Stimulated activated CD8-positive, alpha-beta memory T cell treated with anti-CD3 and anti-CD28 coated beads, Interleukin-4, amount 100 ng/mL, for 24 hours (primary cell): ENCODE data around the gene RAP2C.
"Not testable (repeated sequence)": the region's sequence is repeated elsewhere in the genome, so short reads cannot be mapped to it uniquely, and the experiment has no call there.

Experiments used
- DNase-seq: peaks from one replicate; pipeline ENCODE4 v3.0.0-alpha.2; 2020; ENCODE audit warnings: low read depth

Gene RAP2C

GRCh38 chrX:132199941-132200340 is 19.3 kb downstream of the RAP2C start:
- DNase-seq, result no peak

- DNase-seq, result no peak
These were observed 25.2 kb downstream of the RAP2C start for GRCh38 chrX:132193872-132194574.

- DNase-seq, result no peak
These were observed 27.3 kb downstream of the RAP2C start for GRCh38 chrX:132191938-132192337.

GRCh38 chrX:132188175-132188574 is 31.1 kb downstream of the RAP2C start:
- DNase-seq, result no peak

- DNase-seq, result no peak
These were observed 31.8 kb downstream of the RAP2C start for GRCh38 chrX:132187451-132187850.

- no peak for DNase-seq
These were observed 34.4 kb downstream of the RAP2C start for GRCh38 chrX:132184871-132185270.

- DNase-seq, result no peak
These were observed 37.9 kb downstream of the RAP2C start for GRCh38 chrX:132181364-132181763.

GRCh38 chrX:132180929-132181328 is 38.3 kb downstream of the RAP2C start:
- no peak for DNase-seq

GRCh38 chrX:132173647-132174046 is 45.6 kb downstream of the RAP2C start:
- DNase-seq, result no peak

GRCh38 chrX:132171881-132172280 is 47.4 kb downstream of the RAP2C start:
- no peak for DNase-seq

GRCh38 chrX:132171478-132171877 is 47.8 kb downstream of the RAP2C start:
- no peak for DNase-seq

- no peak for DNase-seq
These were observed 49.7 kb downstream of the RAP2C start for GRCh38 chrX:132169554-132169953.

GRCh38 chrX:132165651-132166050 is 53.6 kb downstream of the RAP2C start:
- DNase-seq, result no peak

GRCh38 chrX:132165005-132165404 is 54.2 kb downstream of the RAP2C start:
- no peak for DNase-seq

GRCh38 chrX:132163094-132163493 is 56.2 kb downstream of the RAP2C start:
- not testable (repeated sequence) for DNase-seq

- DNase-seq, result no peak
These were observed 66.1 kb downstream of the RAP2C start for GRCh38 chrX:132153166-132153565.
